WERI-Rb-1 (cell line): Measurements from ENCODE around the gene ALOX5AP.

ENCODE experiments used
- DNase-seq: peaks from one replicate; pipeline ENCODE4 v3.0.0-alpha.2; 2020
- H3K27ac ChIP-seq: fragments of 250-450 bp; sonication (Bioruptor Pico); 2 replicates; pipeline ENCODE4 v1.5.1; 2020; ENCODE audit warnings: mild to moderate bottlenecking, moderate library complexity
- H3K27me3 ChIP-seq: fragments of 250-450 bp; sonication (Bioruptor Pico); 2 replicates; pipeline ENCODE4 v1.5.1; 2021; ENCODE audit warnings: mild to moderate bottlenecking, low read depth, moderate library complexity; ENCODE audit not compliant: insufficient read depth, severe bottlenecking
- H3K36me3 ChIP-seq: fragments of 250-450 bp; sonication (Bioruptor Pico); 2 replicates; pipeline ENCODE4 v1.5.1; 2020; ENCODE audit warnings: mild to moderate bottlenecking, moderate library complexity
- H3K4me3 ChIP-seq: 2 replicates; pipeline ENCODE4 v1.5.1; 2011; ENCODE audit warnings: low read depth, mild to moderate bottlenecking, control low read depth, low read length
- H3K9me3 ChIP-seq: fragments of 250-450 bp; sonication (Bioruptor Pico); 2 replicates; pipeline ENCODE4 v1.5.1; 2021; ENCODE audit warnings: mild to moderate bottlenecking, moderate library complexity; ENCODE audit not compliant: severe bottlenecking
- CTCF ChIP-seq: IDR thresholded peaks from 2 replicates; pipeline ENCODE4 v1.5.1; 2011; ENCODE audit warnings: low read depth, mild to moderate bottlenecking, control low read depth, inconsistent platforms, low read length

The ALOX5AP gene

GRCh38 chr13:30729801-30730200, 5.5 kb upstream of the ALOX5AP start:
- no peaks in the 10 kb centered on the region for H3K27me3 ChIP-seq
- H3K9me3 ChIP-seq = no peaks in the 10 kb centered on the region
- DNase-seq = no peak
- H3K4me3 ChIP-seq = no peak overlapping the region
- H3K27ac ChIP-seq = no peak overlapping the region
- no peaks in the 10 kb centered on the region for H3K36me3 ChIP-seq
- no peak for TF ChIP-seq CTCF

GRCh38 chr13:30730526-30730925, 4.8 kb upstream of the ALOX5AP start:
- Histone ChIP-seq H3K9me3 (no peaks in the 10 kb centered on the region), H3K27ac (no peak overlapping the region), H3K27me3 (no peaks in the 10 kb centered on the region), H3K36me3 (no peaks in the 10 kb centered on the region), H3K4me3 (no peak overlapping the region)
- DNase-seq = no peak
- no peak for TF ChIP-seq CTCF

GRCh38 chr13:30731361-30732045, 3.8 kb upstream of the ALOX5AP start:
- no peak overlapping the region for H3K4me3 ChIP-seq
- no peaks in the 10 kb centered on the region for H3K27me3 ChIP-seq
- no peak overlapping the region for H3K27ac ChIP-seq
- DNase-seq = no peak
- no peak for TF ChIP-seq CTCF
- H3K9me3 ChIP-seq = no peaks in the 10 kb centered on the region
- no peaks in the 10 kb centered on the region for H3K36me3 ChIP-seq

GRCh38 chr13:30732046-30732390, 3.3 kb upstream of the ALOX5AP start:
- TF ChIP-seq CTCF = no peak
- H3K27me3 ChIP-seq = no peaks in the 10 kb centered on the region
- no peak overlapping the region for H3K4me3 ChIP-seq
- no peak for DNase-seq
- no peak overlapping the region for H3K27ac ChIP-seq
- H3K36me3 ChIP-seq = no peaks in the 10 kb centered on the region
- H3K9me3 ChIP-seq = no peaks in the 10 kb centered on the region

- no peak for TF ChIP-seq CTCF
- DNase-seq = no peak
- Histone ChIP-seq H3K27me3 (no peaks in the 10 kb centered on the region), H3K36me3 (no peaks in the 10 kb centered on the region), H3K9me3 (no peaks in the 10 kb centered on the region), H3K27ac (no peak overlapping the region), H3K4me3 (no peak overlapping the region)
Measured at GRCh38 chr13:30734439-30734838, 904 bp upstream of the ALOX5AP start.

- DNase-seq = no peak
- Histone ChIP-seq H3K27me3 (no peaks in the 10 kb centered on the region), H3K36me3 (no peaks in the 10 kb centered on the region), H3K9me3 (no peaks in the 10 kb centered on the region), H3K4me3 (no peak overlapping the region), H3K27ac (no peak overlapping the region)
- TF ChIP-seq CTCF = no peak
Measured at GRCh38 chr13:30735872-30736175, 481 bp downstream of the ALOX5AP start.
